Tibial artery (tissue), 4 donors: ENCODE results near the gene ANKS1A.

Experiments
- DNase-seq, 2 donors: peaks; one replicate each; pipeline ENCODE4 v3.0.0-alpha.2; 2019
- H3K27ac ChIP-seq, 2 donors: fragments of 200-600 bp; sonication (generic) in 1 of 2; 1 replicate in 1 of 2; 2 replicates in 1 of 2; pipeline ENCODE4 v1.5.1; 2018 to 2019; ENCODE audit warnings: mild to moderate bottlenecking in 1 of 2
- H3K27me3 ChIP-seq, 2 donors: fragments of 200-600 bp; sonication (generic) in 1 of 2; one replicate each; pipeline versions ENCODE4 v1.5.1 to v1.6.0; 2016 to 2019
- H3K36me3 ChIP-seq, 3 donors: fragments of 200-600 bp; sonication (generic) in 2 of 3; one replicate each; pipeline ENCODE4 v1.5.1; 2016 to 2019; ENCODE audit warnings: mild to moderate bottlenecking in 2 of 3
- H3K4me1 ChIP-seq, 4 donors: fragments of 200-600 bp; sonication (generic) in 2 of 4; 1 replicate in 3 of 4; 2 replicates in 1 of 4; pipeline ENCODE4 v1.5.1; 2016 to 2019
- H3K4me3 ChIP-seq, 2 donors: fragments of 200-600 bp; sonication (generic) in 1 of 2; 1 replicate in 1 of 2; 2 replicates in 1 of 2; pipeline ENCODE4 v1.5.1; 2018 to 2019; ENCODE audit warnings: mild to moderate bottlenecking in 2 of 2
- H3K9me3 ChIP-seq, 3 donors: fragments of 200-600 bp; sonication (generic) in 1 of 3; one replicate each; pipeline ENCODE4 v1.5.1; 2016 to 2019
- intact Hi-C: fragments of 100-400 bp; cut with DNase I; formaldehyde crosslinking; loops from one replicate; pipeline ENCODE4 v1.15.0; 2023; ENCODE audit warnings: low total_unique reads
- TF ChIP-seq, protein P1 (sequence below), 2 experiments: fragments of 200-600 bp in 1 of 2; fragments of 450-650 bp in 1 of 2; IDR thresholded peaks; one replicate each; pipeline ENCODE4 v1.5.1; 2017 to 2019; ENCODE audit warnings: antibody characterized with exemption in 2 of 2, mild to moderate bottlenecking in 1 of 2, moderate library complexity in 1 of 2

Gene ANKS1A

GRCh38 chr6:35007016-35007415, 118.0 kb downstream of the ANKS1A start:
- no peak overlapping the region for H3K4me3 ChIP-seq
- no peak overlapping the region for H3K27ac ChIP-seq
- H3K4me1 ChIP-seq = no peaks in the 10 kb centered on the region
- H3K36me3 ChIP-seq = peaks cover 6 to 14% (median 9%) of the 10 kb centered on the region in 3 donors
- intact Hi-C loops = no loop called here
- no peaks in the 10 kb centered on the region for H3K27me3 ChIP-seq
- H3K9me3 ChIP-seq = no peaks in the 10 kb centered on the region
- no peak for DNase-seq
- TF ChIP-seq, protein P1, sequence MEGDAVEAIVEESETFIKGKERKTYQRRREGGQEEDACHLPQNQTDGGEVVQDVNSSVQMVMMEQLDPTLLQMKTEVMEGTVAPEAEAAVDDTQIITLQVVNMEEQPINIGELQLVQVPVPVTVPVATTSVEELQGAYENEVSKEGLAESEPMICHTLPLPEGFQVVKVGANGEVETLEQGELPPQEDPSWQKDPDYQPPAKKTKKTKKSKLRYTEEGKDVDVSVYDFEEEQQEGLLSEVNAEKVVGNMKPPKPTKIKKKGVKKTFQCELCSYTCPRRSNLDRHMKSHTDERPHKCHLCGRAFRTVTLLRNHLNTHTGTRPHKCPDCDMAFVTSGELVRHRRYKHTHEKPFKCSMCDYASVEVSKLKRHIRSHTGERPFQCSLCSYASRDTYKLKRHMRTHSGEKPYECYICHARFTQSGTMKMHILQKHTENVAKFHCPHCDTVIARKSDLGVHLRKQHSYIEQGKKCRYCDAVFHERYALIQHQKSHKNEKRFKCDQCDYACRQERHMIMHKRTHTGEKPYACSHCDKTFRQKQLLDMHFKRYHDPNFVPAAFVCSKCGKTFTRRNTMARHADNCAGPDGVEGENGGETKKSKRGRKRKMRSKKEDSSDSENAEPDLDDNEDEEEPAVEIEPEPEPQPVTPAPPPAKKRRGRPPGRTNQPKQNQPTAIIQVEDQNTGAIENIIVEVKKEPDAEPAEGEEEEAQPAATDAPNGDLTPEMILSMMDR (IDR thresholded peaks at IDR 0.05) = no peak

DNA sequence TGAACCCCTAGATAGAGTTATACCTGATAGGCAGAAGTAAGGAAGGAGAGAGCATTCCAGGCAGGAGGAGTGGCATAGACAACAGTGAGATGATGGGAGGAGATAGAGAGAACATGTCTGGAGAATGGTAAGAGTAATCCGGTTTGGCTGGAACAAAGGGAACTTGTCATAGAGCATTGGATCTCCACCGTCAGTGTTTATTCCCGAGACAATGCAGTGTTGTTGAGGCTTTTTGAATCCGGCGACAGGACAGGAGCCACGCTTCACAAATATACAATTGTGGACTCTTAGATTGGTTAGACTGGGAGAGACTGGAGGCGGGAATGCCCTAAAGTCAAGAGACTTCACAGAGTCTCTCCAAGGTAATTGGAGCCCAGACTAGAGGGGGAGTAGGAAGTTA, 119.8 kb downstream of the ANKS1A start:
- H3K36me3 ChIP-seq = no peaks in the 10 kb centered on the region
- intact Hi-C loops = no loop called here
- H3K9me3 ChIP-seq = no peaks in the 10 kb centered on the region
- H3K4me1 ChIP-seq = no peaks in the 10 kb centered on the region
- DNase-seq = no peak
- H3K27me3 ChIP-seq = no peaks in the 10 kb centered on the region
- H3K4me3 ChIP-seq = no peak overlapping the region
- TF ChIP-seq, protein P1 (IDR thresholded peaks at IDR 0.05) = no peak
- no peak overlapping the region for H3K27ac ChIP-seq

GRCh38 chr6:35011096-35012041, 122.3 kb downstream of the ANKS1A start:
- TF ChIP-seq, protein P1 (IDR thresholded peaks at IDR 0.05) = no peak
- H3K4me1 ChIP-seq = peaks cover 0 to 10% (median 5%) of the 10 kb centered on the region in 4 donors
- no peaks in the 10 kb centered on the region for H3K36me3 ChIP-seq
- no peak overlapping the region for H3K4me3 ChIP-seq
- no peak for DNase-seq
- no peaks in the 10 kb centered on the region for H3K9me3 ChIP-seq
- H3K27me3 ChIP-seq = no peaks in the 10 kb centered on the region
- intact Hi-C loops = loop anchor here (10.0 kb wide), 1 partner anchor 243 kb away; the partner anchor contains the start of gene ZNF76
- H3K27ac ChIP-seq = no peak overlapping the region

DNA sequence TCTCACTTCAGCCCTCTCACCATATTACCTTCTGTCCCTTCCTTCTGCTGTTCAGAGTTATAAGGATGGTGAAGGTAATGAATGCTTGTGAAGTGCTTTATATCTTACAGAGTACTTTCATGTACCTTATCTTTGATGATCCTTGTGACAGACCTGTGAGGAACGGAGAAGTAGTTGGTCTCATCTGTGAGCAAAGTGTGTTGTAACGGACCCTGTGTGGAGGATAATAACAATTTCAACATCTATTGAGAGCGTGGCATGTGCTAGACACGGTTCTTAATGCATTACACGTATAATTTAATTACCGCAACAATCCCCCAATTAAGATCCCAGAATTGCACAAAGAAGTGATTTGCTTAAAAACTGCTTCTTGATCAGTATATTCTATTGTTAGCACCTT, 124.6 kb downstream of the ANKS1A start:
- Histone ChIP-seq H3K27ac (no peak overlapping the region), H3K9me3 (no peaks in the 10 kb centered on the region), H3K4me3 (no peak overlapping the region), H3K27me3 (no peaks in the 10 kb centered on the region), H3K4me1 (peaks cover 0 to 29% (median 16%) of the 10 kb centered on the region in 4 donors), H3K36me3 (no peaks in the 10 kb centered on the region)
- no peak for DNase-seq
- intact Hi-C loops = loop anchor here (10.0 kb wide), 1 partner anchor 241 kb away; the partner anchor contains the start of gene ZNF76
- TF ChIP-seq, protein P1 (IDR thresholded peaks at IDR 0.05) = no peak

DNA sequence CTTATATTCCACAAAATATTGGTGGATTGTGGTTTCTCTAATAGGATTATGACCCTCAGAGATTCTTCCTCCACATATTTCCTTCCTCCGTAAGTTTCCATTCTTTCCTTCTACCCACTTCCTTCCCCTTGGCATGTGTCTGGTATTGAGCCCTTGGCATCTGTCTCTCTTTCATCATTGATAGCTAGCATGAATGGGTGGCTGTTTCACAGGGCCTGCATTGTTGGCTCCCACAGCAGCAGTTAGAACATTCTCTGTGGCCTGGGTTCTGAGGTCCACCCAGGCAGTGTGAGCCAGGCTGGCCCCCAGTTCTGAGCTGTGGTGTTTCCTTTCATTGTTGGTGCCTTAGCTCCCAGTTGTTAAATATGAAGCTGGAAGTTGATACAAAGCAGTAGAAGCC, 125.3 kb downstream of the ANKS1A start:
- Histone ChIP-seq H3K27me3 (no peaks in the 10 kb centered on the region), H3K4me3 (no peak overlapping the region), H3K36me3 (no peaks in the 10 kb centered on the region), H3K9me3 (no peaks in the 10 kb centered on the region), H3K4me1 (peaks cover 0 to 35% (median 22%) of the 10 kb centered on the region in 4 donors), H3K27ac (peak overlapping the region; percentile 92 to 96)
- DNase-seq = no peak
- intact Hi-C loops = loop anchor here (10.0 kb wide), 1 partner anchor 240 kb away; the partner anchor contains the start of gene ZNF76
- TF ChIP-seq, protein P1 (IDR thresholded peaks at IDR 0.05) = no peak
